HCT116 (cell line): ENCODE measurements around the gene TIMM50. TPM values are rescaled to one million over a fixed set of nuclear protein-coding genes. Genes with fewer than 3 reads are reported as not detected.
A peak's percentile ranks its signal among the peaks of the same experiment; 100 is the strongest.

Experiments used
- ATAC-seq: fragments of 200-7000 bp; cut with Tn5 transposase; 2 replicates; pipeline ENCODE4 v1.9.1; 2020; ENCODE audit warnings: mild to moderate bottlenecking, moderate library complexity
- BruUV-seq: library from RNA; stranded (reverse); fragments of 400-500 nt; replicated peaks from 2 replicates; lab custom pipeline; 2021; lab: Mats Ljungman, UMichigan
- CTCF ChIA-PET: fragments of 300-600 bp; sonication (Branson Sonifier 250); formaldehyde crosslinking; loops from one replicate; lab custom pipeline; 2021; ENCODE audit warnings: antibody characterized with exemption; lab: Charles Lee
- POLR2A ChIA-PET: fragments of 300-600, 350-600 bp; sonication (Branson Sonifier 250); formaldehyde crosslinking; loops from one replicate; lab custom pipeline; 2021; ENCODE audit warnings: antibody characterized with exemption; lab: Charles Lee
- RAD21 ChIA-PET, 2 experiments: fragments of 300-600 bp; sonication (Branson Sonifier 250); formaldehyde crosslinking; loops; one replicate each; lab custom pipeline; 2023; ENCODE audit warnings: low total read pairs in 2 of 2; ENCODE audit not compliant: uncharacterized antibody in 2 of 2, unreplicated experiment in 2 of 2, low non-redundant PET in 1 of 2; lab: Charles Lee
- DNase-seq: peaks from one replicate; pipeline ENCODE4 v3.0.0-alpha.2; 2010; ENCODE audit warnings: low read depth, low spot score
- H2AFZ ChIP-seq: fragments of 200-600 bp; shearing (Covaris generic), sonication (generic); 2 replicates; pipeline ENCODE4 v1.6.1; 2017; ENCODE audit warnings: low read depth, mixed run types, mixed read lengths, antibody characterized with exemption, low read length; ENCODE audit not compliant: poor library complexity, severe bottlenecking
- H3K27ac ChIP-seq: 2 replicates; pipeline ENCODE4 v1.5.1; 2012; ENCODE audit warnings: low read depth, low read length
- H3K27me3 ChIP-seq: fragments of 200-600 bp; sonication (generic); 2 replicates; pipeline ENCODE4 v1.6.1; 2016; ENCODE audit warnings: mixed run types, low read length, mixed read lengths; ENCODE audit not compliant: insufficient read depth
- H3K36me3 ChIP-seq, 2 experiments: fragments of 200-500 bp in 1 of 2; fragments of 200-600 bp in 1 of 2; sonication (Bioruptor generic) in 1 of 2; sonication (generic) in 1 of 2; 2 replicates each; pipeline versions ENCODE4 v1.5.1 to v1.6.1; 2014 to 2016; ENCODE audit warnings: low read length in 2 of 2, inconsistent platforms in 1 of 2, mixed read lengths in 1 of 2, mixed run types in 1 of 2; ENCODE audit not compliant: insufficient read depth in 2 of 2, control insufficient read depth in 1 of 2
- H3K4me1 ChIP-seq, 2 experiments: fragments of 200-600 bp in 1 of 2; sonication (generic) in 1 of 2; 2 replicates each; pipeline versions ENCODE4 v1.5.1 to v1.6.1; 2012 to 2017; ENCODE audit warnings: low read length in 2 of 2, inconsistent platforms in 1 of 2, mild to moderate bottlenecking in 1 of 2, mixed read lengths in 1 of 2, mixed run types in 1 of 2, moderate library complexity in 1 of 2; ENCODE audit not compliant: insufficient read depth in 2 of 2, control insufficient read depth in 1 of 2
- H3K4me2 ChIP-seq: fragments of 200-600 bp; sonication (generic); 2 replicates; pipeline ENCODE4 v1.6.1; 2017; ENCODE audit warnings: mixed run types, low read length, mixed read lengths
- H3K4me3 ChIP-seq, 2 experiments: fragments of 200-600 bp in 1 of 2; sonication (generic) in 1 of 2; replicated peaks in 1 of 2; 2 replicates each; pipeline ENCODE4 v1.5.1; 2011 to 2016; ENCODE audit warnings: low read length in 2 of 2, control low read depth in 1 of 2, low read depth in 1 of 2, mild to moderate bottlenecking in 1 of 2, mixed read lengths in 1 of 2, mixed run types in 1 of 2
- H3K79me2 ChIP-seq: fragments of 200-600 bp; sonication (generic); 2 replicates; pipeline ENCODE4 v1.6.1; 2017; ENCODE audit warnings: mild to moderate bottlenecking, mixed run types, low read length, moderate library complexity, mixed read lengths; ENCODE audit not compliant: insufficient read depth
- H3K9ac ChIP-seq: fragments of 200-600 bp; sonication (generic); 2 replicates; pipeline ENCODE4 v1.6.1; 2016; ENCODE audit warnings: low read length, mixed read lengths
- H3K9me2 ChIP-seq: fragments of 200-600 bp; sonication (generic), shearing (Covaris generic); 2 replicates; pipeline ENCODE4 v1.6.1; 2017; ENCODE audit warnings: mixed run types, mild to moderate bottlenecking, moderate library complexity; ENCODE audit not compliant: insufficient read depth
- H3K9me3 ChIP-seq, 2 experiments: fragments of 200-500 bp in 1 of 2; fragments of 200-600 bp in 1 of 2; sonication (Bioruptor generic) in 1 of 2; sonication (generic) in 1 of 2; 2 replicates each; pipeline ENCODE4 v1.6.1; 2014 to 2017; ENCODE audit warnings: low read length in 2 of 2, mixed read lengths in 2 of 2, inconsistent platforms in 1 of 2, low read depth in 1 of 2, mild to moderate bottlenecking in 1 of 2, mixed run types in 1 of 2, moderate library complexity in 1 of 2; ENCODE audit not compliant: control insufficient read depth in 1 of 2, insufficient read depth in 1 of 2
- H4K20me1 ChIP-seq: fragments of 200-600 bp; sonication (generic), shearing (Covaris generic); 2 replicates; pipeline ENCODE4 v1.6.1; 2017; ENCODE audit warnings: mixed run types, mild to moderate bottlenecking, moderate library complexity; ENCODE audit not compliant: insufficient read depth
- ATF3 ChIP-seq: IDR thresholded peaks from 2 replicates; pipeline ENCODE4 v1.6.1; 2012
- CTCF ChIP-seq, 3 experiments: fragments of 200-600 bp in 1 of 3; sonication (generic) in 1 of 3; IDR thresholded peaks in 2 of 3; conservative IDR thresholded peaks in 1 of 3; 2 replicates each; pipeline ENCODE4 v1.5.1; 2012 to 2017; ENCODE audit warnings: low read depth in 2 of 3, low read length in 2 of 3, antibody characterized with exemption in 1 of 3, borderline replicate concordance in 1 of 3, control low read depth in 1 of 3, mild to moderate bottlenecking in 1 of 3, mixed read lengths in 1 of 3, mixed run types in 1 of 3, moderate library complexity in 1 of 3; ENCODE audit not compliant: insufficient read depth in 1 of 3
- ELF1 ChIP-seq: IDR thresholded peaks from 2 replicates; pipeline ENCODE4 v1.6.1; 2012; ENCODE audit warnings: low read depth, borderline replicate concordance
- POLR2AphosphoS5 ChIP-seq: IDR thresholded peaks from 2 replicates; pipeline ENCODE4 v1.6.1; 2011; ENCODE audit warnings: mild to moderate bottlenecking, low read depth, low read length, moderate library complexity
- RAD21 ChIP-seq: IDR thresholded peaks from 2 replicates; pipeline ENCODE4 v1.6.1; 2012; ENCODE audit warnings: low read depth, mild to moderate bottlenecking
- YY1 ChIP-seq: IDR thresholded peaks from 2 replicates; pipeline ENCODE4 v1.6.1; 2011; ENCODE audit warnings: low read length, low read depth, moderate library complexity, mild to moderate bottlenecking; ENCODE audit not compliant: insufficient replicate concordance; ENCODE audit errors: extremely low read depth
- intact Hi-C: fragments of 100-400 bp; cut with micrococcal nuclease; formaldehyde crosslinking; loops from 2 replicates; pipeline ENCODE4 v1.10.0; 2022
- total RNA-seq: library from RNA; stranded (reverse); gene quantifications from one replicate; pipeline ENCODE4 v1.2.1, GENCODE V29; 2021; ENCODE audit not compliant: unreplicated experiment

The TIMM50 gene
- total RNA-seq, 1 experiment from 2014 or later: 111 TPM

- H3K9me2 ChIP-seq: no peaks in the 10 kb centered on the region
- H3K9ac ChIP-seq: no peak overlapping the region
- H3K4me1 ChIP-seq: no peaks in the 10 kb centered on the region
- H3K4me2 ChIP-seq: no peak overlapping the region
- peaks cover 46 to 67% of the 10 kb centered on the region in 2 experiments; a peak in 3 of 4 replicates for H3K36me3 ChIP-seq
- H3K27me3 ChIP-seq: no peaks in the 10 kb centered on the region
- H3K4me3 ChIP-seq: no peak overlapping the region
- BruUV-seq: no TSS peak
- RAD21 ChIA-PET: no interaction called here
- POLR2A ChIA-PET: interaction anchor here (2.4 kb wide), 1 partner anchor 38 kb away, joined by 8 read pairs; the partner anchor contains the start of gene RPS16
- H3K27ac ChIP-seq: no peak overlapping the region
- CTCF ChIA-PET: interaction anchor here (0.7 to 3.5 kb wide), 4 partner anchors 8 to 199 kb away, joined by 3 to 24 read pairs (median 3); partner anchors contain the start of gene EID2B
- DNase-seq (no peak), ATAC-seq (no peak)
- no peak for TF ChIP-seq POLR2AphosphoS5
- TF ChIP-seq YY1: no peak
- TF ChIP-seq ELF1: no peak
- TF ChIP-seq ATF3: no peak
- no peaks in the 10 kb centered on the region; the same call in 1 of the 2 replicates for H3K79me2 ChIP-seq
- no peak overlapping the region for H2AFZ ChIP-seq
- intact Hi-C loops: no loop called here
- no peaks in the 10 kb centered on the region for H4K20me1 ChIP-seq
- no peaks in the 10 kb centered on the region for H3K9me3 ChIP-seq
Observed at GRCh38 chr19:39473443-39473960, 7.1 kb upstream of the TIMM50 start.

GRCh38 chr19:39474139-39474620 is 6.5 kb upstream of the TIMM50 start:
- ATAC-seq (peak; percentile 82), DNase-seq (no peak)
- Histone ChIP-seq H3K79me2 (no peaks in the 10 kb centered on the region), H3K9me3 (no peaks in the 10 kb centered on the region), H3K4me3 (no peak overlapping the region), H4K20me1 (no peaks in the 10 kb centered on the region), H2AFZ (no peak overlapping the region), H3K9ac (no peak overlapping the region), H3K4me2 (no peak overlapping the region), H3K27me3 (no peaks in the 10 kb centered on the region), H3K4me1 (no peaks in the 10 kb centered on the region), H3K9me2 (no peaks in the 10 kb centered on the region), H3K27ac (no peak overlapping the region), H3K36me3 (peaks cover 40 to 62% of the 10 kb centered on the region in 2 experiments; a peak in 3 of 4 replicates)
- ChIA-PET CTCF (interaction anchor here (0.7 to 3.5 kb wide), 8 partner anchors 9 to 198 kb away, joined by 3 to 24 read pairs (median 4); partner anchors contain the start of genes EID2 and EID2B), POLR2A (interaction anchor here (2.4 kb wide), 1 partner anchor 38 kb away, joined by 8 read pairs; the partner anchor contains the start of gene RPS16), RAD21 (interaction anchor here in 1 of 2 experiments (0.6 kb wide), 1 partner anchor 29 kb away, joined by 3 read pairs; the partner anchor contains the start of gene SUPT5H)
- no TSS peak for BruUV-seq
- intact Hi-C loops: loop anchor here (1.0 kb wide), 2 partner anchors 58 to 198 kb away; partner anchors contain the start of gene EID2B
- TF ChIP-seq POLR2AphosphoS5 (no peak), CTCF (IDR thresholded peaks at IDR 0.05 in 2 of 3, conservative IDR thresholded peaks at IDR 0.05 in 1 of 3; ENCODE audit: borderline replicate concordance in 1 of 3, insufficient read depth in 1 of 3, low read depth in 2 of 3, low read length in 2 of 3) (peak; percentile 45 to 91 (median 87); a peak in 5 of 6 replicates), RAD21 (peak; percentile 34; the same call in 1 of the 2 replicates)
